HCT116 (cell line): Measurements from ENCODE around the gene TAF5L. TPM values are rescaled to one million over a fixed set of nuclear protein-coding genes. Genes with fewer than 3 reads are reported as not detected.

Experiments
- ATAC-seq: fragments of 200-7000 bp; cut with Tn5 transposase; 2 replicates; pipeline ENCODE4 v1.9.1; 2020; ENCODE audit warnings: mild to moderate bottlenecking, moderate library complexity
- BruUV-seq: library from RNA; stranded (reverse); fragments of 400-500 nt; replicated peaks from 2 replicates; lab custom pipeline; 2021; lab: Mats Ljungman, UMichigan
- CTCF ChIA-PET: fragments of 300-600 bp; sonication (Branson Sonifier 250); formaldehyde crosslinking; loops from one replicate; lab custom pipeline; 2021; ENCODE audit warnings: antibody characterized with exemption; lab: Charles Lee
- POLR2A ChIA-PET: fragments of 300-600, 350-600 bp; sonication (Branson Sonifier 250); formaldehyde crosslinking; loops from one replicate; lab custom pipeline; 2021; ENCODE audit warnings: antibody characterized with exemption; lab: Charles Lee
- RAD21 ChIA-PET, 2 experiments: fragments of 300-600 bp; sonication (Branson Sonifier 250); formaldehyde crosslinking; loops; one replicate each; lab custom pipeline; 2023; ENCODE audit warnings: low total read pairs in 2 of 2; ENCODE audit not compliant: uncharacterized antibody in 2 of 2, unreplicated experiment in 2 of 2, low non-redundant PET in 1 of 2; lab: Charles Lee
- DNase-seq: peaks from one replicate; pipeline ENCODE4 v3.0.0-alpha.2; 2010; ENCODE audit warnings: low read depth, low spot score
- H2AFZ ChIP-seq: fragments of 200-600 bp; shearing (Covaris generic), sonication (generic); 2 replicates; pipeline ENCODE4 v1.6.1; 2017; ENCODE audit warnings: low read depth, mixed run types, mixed read lengths, antibody characterized with exemption, low read length; ENCODE audit not compliant: poor library complexity, severe bottlenecking
- H3K27ac ChIP-seq: 2 replicates; pipeline ENCODE4 v1.5.1; 2012; ENCODE audit warnings: low read depth, low read length
- H3K27me3 ChIP-seq: fragments of 200-600 bp; sonication (generic); 2 replicates; pipeline ENCODE4 v1.6.1; 2016; ENCODE audit warnings: mixed run types, low read length, mixed read lengths; ENCODE audit not compliant: insufficient read depth
- H3K36me3 ChIP-seq, 2 experiments: fragments of 200-500 bp in 1 of 2; fragments of 200-600 bp in 1 of 2; sonication (Bioruptor generic) in 1 of 2; sonication (generic) in 1 of 2; 2 replicates each; pipeline versions ENCODE4 v1.5.1 to v1.6.1; 2014 to 2016; ENCODE audit warnings: low read length in 2 of 2, inconsistent platforms in 1 of 2, mixed read lengths in 1 of 2, mixed run types in 1 of 2; ENCODE audit not compliant: insufficient read depth in 2 of 2, control insufficient read depth in 1 of 2
- H3K4me1 ChIP-seq, 2 experiments: fragments of 200-600 bp in 1 of 2; sonication (generic) in 1 of 2; 2 replicates each; pipeline versions ENCODE4 v1.5.1 to v1.6.1; 2012 to 2017; ENCODE audit warnings: low read length in 2 of 2, inconsistent platforms in 1 of 2, mild to moderate bottlenecking in 1 of 2, mixed read lengths in 1 of 2, mixed run types in 1 of 2, moderate library complexity in 1 of 2; ENCODE audit not compliant: insufficient read depth in 2 of 2, control insufficient read depth in 1 of 2
- H3K4me2 ChIP-seq: fragments of 200-600 bp; sonication (generic); 2 replicates; pipeline ENCODE4 v1.6.1; 2017; ENCODE audit warnings: mixed run types, low read length, mixed read lengths
- H3K4me3 ChIP-seq, 2 experiments: fragments of 200-600 bp in 1 of 2; sonication (generic) in 1 of 2; replicated peaks in 1 of 2; 2 replicates each; pipeline ENCODE4 v1.5.1; 2011 to 2016; ENCODE audit warnings: low read length in 2 of 2, control low read depth in 1 of 2, low read depth in 1 of 2, mild to moderate bottlenecking in 1 of 2, mixed read lengths in 1 of 2, mixed run types in 1 of 2
- H3K79me2 ChIP-seq: fragments of 200-600 bp; sonication (generic); 2 replicates; pipeline ENCODE4 v1.6.1; 2017; ENCODE audit warnings: mild to moderate bottlenecking, mixed run types, low read length, moderate library complexity, mixed read lengths; ENCODE audit not compliant: insufficient read depth
- H3K9ac ChIP-seq: fragments of 200-600 bp; sonication (generic); 2 replicates; pipeline ENCODE4 v1.6.1; 2016; ENCODE audit warnings: low read length, mixed read lengths
- H3K9me2 ChIP-seq: fragments of 200-600 bp; sonication (generic), shearing (Covaris generic); 2 replicates; pipeline ENCODE4 v1.6.1; 2017; ENCODE audit warnings: mixed run types, mild to moderate bottlenecking, moderate library complexity; ENCODE audit not compliant: insufficient read depth
- H3K9me3 ChIP-seq, 2 experiments: fragments of 200-500 bp in 1 of 2; fragments of 200-600 bp in 1 of 2; sonication (Bioruptor generic) in 1 of 2; sonication (generic) in 1 of 2; 2 replicates each; pipeline ENCODE4 v1.6.1; 2014 to 2017; ENCODE audit warnings: low read length in 2 of 2, mixed read lengths in 2 of 2, inconsistent platforms in 1 of 2, low read depth in 1 of 2, mild to moderate bottlenecking in 1 of 2, mixed run types in 1 of 2, moderate library complexity in 1 of 2; ENCODE audit not compliant: control insufficient read depth in 1 of 2, insufficient read depth in 1 of 2
- H4K20me1 ChIP-seq: fragments of 200-600 bp; sonication (generic), shearing (Covaris generic); 2 replicates; pipeline ENCODE4 v1.6.1; 2017; ENCODE audit warnings: mixed run types, mild to moderate bottlenecking, moderate library complexity; ENCODE audit not compliant: insufficient read depth
- EGR1 ChIP-seq: IDR thresholded peaks from 2 replicates; pipeline ENCODE4 v1.6.1; 2012; ENCODE audit warnings: low read depth
- EZH2 ChIP-seq: fragments of 200-600 bp; sonication (generic); IDR thresholded peaks from 2 replicates; pipeline ENCODE4 v1.6.1; 2017; ENCODE audit warnings: antibody characterized with exemption, mixed run types
- EZH2phosphoT487 ChIP-seq: fragments of 200-600 bp; IDR thresholded peaks from 2 replicates; pipeline ENCODE4 v1.6.1; 2018; ENCODE audit warnings: antibody characterized with exemption, borderline replicate concordance
- POLR2AphosphoS5 ChIP-seq: IDR thresholded peaks from 2 replicates; pipeline ENCODE4 v1.6.1; 2011; ENCODE audit warnings: mild to moderate bottlenecking, low read depth, low read length, moderate library complexity
- SIN3A ChIP-seq: IDR thresholded peaks from 2 replicates; pipeline ENCODE4 v1.6.1; 2012; ENCODE audit warnings: low read depth
- SP1 ChIP-seq: IDR thresholded peaks from 2 replicates; pipeline ENCODE4 v1.6.1; 2012; ENCODE audit warnings: low read depth
- intact Hi-C: fragments of 100-400 bp; cut with micrococcal nuclease; formaldehyde crosslinking; loops from 2 replicates; pipeline ENCODE4 v1.10.0; 2022
- total RNA-seq: library from RNA; stranded (reverse); gene quantifications from one replicate; pipeline ENCODE4 v1.2.1, GENCODE V29; 2021; ENCODE audit not compliant: unreplicated experiment
- TF ChIP-seq, protein P1 (sequence below): IDR thresholded peaks from 2 replicates; pipeline ENCODE4 v1.6.1; 2012
- TF ChIP-seq, protein P2 (sequence below), 3 experiments: fragments of 200-600 bp in 1 of 3; sonication (generic) in 1 of 3; IDR thresholded peaks in 2 of 3; conservative IDR thresholded peaks in 1 of 3; 2 replicates each; pipeline ENCODE4 v1.5.1; 2012 to 2017; ENCODE audit warnings: low read depth in 2 of 3, low read length in 2 of 3, antibody characterized with exemption in 1 of 3, borderline replicate concordance in 1 of 3, control low read depth in 1 of 3, mild to moderate bottlenecking in 1 of 3, mixed read lengths in 1 of 3, mixed run types in 1 of 3, moderate library complexity in 1 of 3; ENCODE audit not compliant: insufficient read depth in 1 of 3
- TF ChIP-seq, protein P3 (sequence below): IDR thresholded peaks from 2 replicates; pipeline ENCODE4 v1.6.1; 2012; ENCODE audit warnings: low read depth

TAF5L gene
- total RNA-seq, 1 experiment from 2014 or later, result 22.4 TPM

DNA sequence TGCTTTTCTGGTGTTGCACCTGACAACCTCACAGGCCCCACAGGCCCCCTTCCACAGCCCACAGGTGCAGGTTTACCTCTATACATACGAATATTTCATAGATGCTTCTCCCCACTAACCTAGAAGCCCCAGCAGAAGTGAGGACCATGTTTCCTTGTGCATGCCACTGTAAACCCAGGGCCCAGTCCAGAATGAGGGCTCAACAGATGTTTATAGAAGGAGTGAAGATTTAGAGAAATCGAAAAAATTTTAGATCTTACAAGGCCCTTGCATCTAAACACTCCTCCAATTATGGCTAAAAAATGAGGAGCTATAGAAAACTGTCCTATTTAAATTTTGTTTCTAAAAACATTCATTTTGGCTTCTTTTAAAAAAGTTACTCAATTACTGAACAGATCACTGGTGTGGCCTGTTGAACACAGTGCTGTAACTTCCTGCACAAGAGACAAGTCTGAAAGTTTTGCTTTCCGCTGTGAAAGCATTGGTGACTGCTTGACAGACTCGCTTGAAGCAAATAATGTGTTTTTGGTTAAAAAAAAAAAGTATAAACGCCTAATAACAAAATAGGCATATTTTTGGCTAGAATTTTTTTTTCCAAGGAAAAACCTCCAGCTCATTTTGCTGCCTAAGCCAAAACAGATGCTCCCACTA lies 68.6 kb downstream of the TAF5L start:
- Histone ChIP-seq H3K4me1 (peaks cover 10 to 24% of the 10 kb centered on the region in 2 experiments), H3K4me3 (peak overlapping the region; percentile 61 to 84), H3K36me3 (no peaks in the 10 kb centered on the region), H3K9me3 (no peaks in the 10 kb centered on the region), H3K79me2 (peaks cover 42% of the 10 kb centered on the region), H3K27ac (no peak overlapping the region), H3K4me2 (peak overlapping the region; percentile 93), H4K20me1 (no peaks in the 10 kb centered on the region), H3K9me2 (no peaks in the 10 kb centered on the region), H3K27me3 (no peaks in the 10 kb centered on the region), H3K9ac (peak overlapping the region; percentile 79), H2AFZ (no peak overlapping the region)
- no peak for DNase-seq
- TSS peak; percentile 56 for BruUV-seq
- ChIA-PET CTCF (no interaction called here), POLR2A (no interaction called here), RAD21 (no interaction called here)
- intact Hi-C loops, result loop anchor here (5.0 kb wide), 1 partner anchor 755 kb away; no protein-coding TSS in a partner anchor
- no peak for ATAC-seq
- no peak for TF ChIP-seq EZH2
- TF ChIP-seq SP1, result no peak
- no peak for TF ChIP-seq EZH2phosphoT487
- TF ChIP-seq POLR2AphosphoS5, result no peak
- TF ChIP-seq, protein P1, sequence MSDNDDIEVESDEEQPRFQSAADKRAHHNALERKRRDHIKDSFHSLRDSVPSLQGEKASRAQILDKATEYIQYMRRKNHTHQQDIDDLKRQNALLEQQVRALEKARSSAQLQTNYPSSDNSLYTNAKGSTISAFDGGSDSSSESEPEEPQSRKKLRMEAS, result no peak
- no peak for TF ChIP-seq SIN3A
- TF ChIP-seq, protein P2, sequence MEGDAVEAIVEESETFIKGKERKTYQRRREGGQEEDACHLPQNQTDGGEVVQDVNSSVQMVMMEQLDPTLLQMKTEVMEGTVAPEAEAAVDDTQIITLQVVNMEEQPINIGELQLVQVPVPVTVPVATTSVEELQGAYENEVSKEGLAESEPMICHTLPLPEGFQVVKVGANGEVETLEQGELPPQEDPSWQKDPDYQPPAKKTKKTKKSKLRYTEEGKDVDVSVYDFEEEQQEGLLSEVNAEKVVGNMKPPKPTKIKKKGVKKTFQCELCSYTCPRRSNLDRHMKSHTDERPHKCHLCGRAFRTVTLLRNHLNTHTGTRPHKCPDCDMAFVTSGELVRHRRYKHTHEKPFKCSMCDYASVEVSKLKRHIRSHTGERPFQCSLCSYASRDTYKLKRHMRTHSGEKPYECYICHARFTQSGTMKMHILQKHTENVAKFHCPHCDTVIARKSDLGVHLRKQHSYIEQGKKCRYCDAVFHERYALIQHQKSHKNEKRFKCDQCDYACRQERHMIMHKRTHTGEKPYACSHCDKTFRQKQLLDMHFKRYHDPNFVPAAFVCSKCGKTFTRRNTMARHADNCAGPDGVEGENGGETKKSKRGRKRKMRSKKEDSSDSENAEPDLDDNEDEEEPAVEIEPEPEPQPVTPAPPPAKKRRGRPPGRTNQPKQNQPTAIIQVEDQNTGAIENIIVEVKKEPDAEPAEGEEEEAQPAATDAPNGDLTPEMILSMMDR (IDR thresholded peaks at IDR 0.05 in 2 of 3, conservative IDR thresholded peaks at IDR 0.05 in 1 of 3; ENCODE audit: borderline replicate concordance in 1 of 3, insufficient read depth in 1 of 3, low read depth in 2 of 3, low read length in 2 of 3), result no peak
- TF ChIP-seq, protein P3, sequence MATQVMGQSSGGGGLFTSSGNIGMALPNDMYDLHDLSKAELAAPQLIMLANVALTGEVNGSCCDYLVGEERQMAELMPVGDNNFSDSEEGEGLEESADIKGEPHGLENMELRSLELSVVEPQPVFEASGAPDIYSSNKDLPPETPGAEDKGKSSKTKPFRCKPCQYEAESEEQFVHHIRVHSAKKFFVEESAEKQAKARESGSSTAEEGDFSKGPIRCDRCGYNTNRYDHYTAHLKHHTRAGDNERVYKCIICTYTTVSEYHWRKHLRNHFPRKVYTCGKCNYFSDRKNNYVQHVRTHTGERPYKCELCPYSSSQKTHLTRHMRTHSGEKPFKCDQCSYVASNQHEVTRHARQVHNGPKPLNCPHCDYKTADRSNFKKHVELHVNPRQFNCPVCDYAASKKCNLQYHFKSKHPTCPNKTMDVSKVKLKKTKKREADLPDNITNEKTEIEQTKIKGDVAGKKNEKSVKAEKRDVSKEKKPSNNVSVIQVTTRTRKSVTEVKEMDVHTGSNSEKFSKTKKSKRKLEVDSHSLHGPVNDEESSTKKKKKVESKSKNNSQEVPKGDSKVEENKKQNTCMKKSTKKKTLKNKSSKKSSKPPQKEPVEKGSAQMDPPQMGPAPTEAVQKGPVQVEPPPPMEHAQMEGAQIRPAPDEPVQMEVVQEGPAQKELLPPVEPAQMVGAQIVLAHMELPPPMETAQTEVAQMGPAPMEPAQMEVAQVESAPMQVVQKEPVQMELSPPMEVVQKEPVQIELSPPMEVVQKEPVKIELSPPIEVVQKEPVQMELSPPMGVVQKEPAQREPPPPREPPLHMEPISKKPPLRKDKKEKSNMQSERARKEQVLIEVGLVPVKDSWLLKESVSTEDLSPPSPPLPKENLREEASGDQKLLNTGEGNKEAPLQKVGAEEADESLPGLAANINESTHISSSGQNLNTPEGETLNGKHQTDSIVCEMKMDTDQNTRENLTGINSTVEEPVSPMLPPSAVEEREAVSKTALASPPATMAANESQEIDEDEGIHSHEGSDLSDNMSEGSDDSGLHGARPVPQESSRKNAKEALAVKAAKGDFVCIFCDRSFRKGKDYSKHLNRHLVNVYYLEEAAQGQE, result no peak
- TF ChIP-seq EGR1, result no peak
